GM12878 (cell line): ENCODE results near the gene ANKRD13B. TPM values are rescaled to one million over a fixed set of nuclear protein-coding genes. Genes with fewer than 3 reads are reported as not detected.

Experiments used
- HCFC1 ChIP-seq: fragments of 150-350 bp; IDR thresholded peaks from 2 replicates; pipeline ENCODE4 v1.6.1; 2014; ENCODE audit warnings: low read length
- HDGF ChIP-seq: fragments of 450-650 bp; IDR thresholded peaks from 2 replicates; pipeline ENCODE4 v1.6.1; 2016; ENCODE audit warnings: antibody characterized with exemption
- ZNF24 ChIP-seq: fragments of 450-650 bp; IDR thresholded peaks from 2 replicates; pipeline ENCODE4 v1.6.1; 2017; ENCODE audit warnings: antibody characterized with exemption, mild to moderate bottlenecking
- ZZZ3 ChIP-seq: IDR thresholded peaks from 2 replicates; pipeline ENCODE4 v1.6.1; 2011; ENCODE audit warnings: low read depth; ENCODE audit not compliant: control insufficient read depth, insufficient read length
- polyA plus RNA-seq, 11 experiments: library from polyadenylated mRNA; depleted of rRNA in 4 of 11; unstranded in 6 of 11; stranded (reverse) in 5 of 11; fragments of >200 nt; fragmentation: Nextera tagmentation in 4 of 11; fragmentation: Illumina TruSeq in 1 of 11; extraction: Ambion mirVana in 4 of 11; extraction: Trizol in 1 of 11; gene quantifications; 1 replicate in 1 of 11; 2 replicates in 10 of 11; pipeline versions ENCODE4 v1.2.1 to v1.2.3, GENCODE V29; 2011 to 2016; ENCODE audit warnings: inconsistent platforms in 2 of 11, missing spikeins in 2 of 11, low read depth in 1 of 11
- total RNA-seq, 4 experiments: library from RNA; depleted of rRNA in 3 of 4; stranded (reverse); fragments of >200 nt in 3 of 4; fragmentation: Illumina TruSeq in 1 of 4; extraction: Trizol in 1 of 4; gene quantifications; 2 replicates each; pipeline versions ENCODE4 v1.2.1 to v1.2.3, GENCODE V29; 2013 to 2021
- TF ChIP-seq, protein P1 (sequence below): IDR thresholded peaks from 2 replicates; pipeline ENCODE4 v1.6.1; 2012; ENCODE audit warnings: improper control_type of control experiment, low read depth, low read length; ENCODE audit not compliant: insufficient replicate concordance
- TF ChIP-seq, protein P2 (sequence below): IDR thresholded peaks from 2 replicates; pipeline ENCODE4 v1.6.1; 2011; ENCODE audit warnings: low read depth, low read length, improper control_type of control experiment, borderline replicate concordance
- TF ChIP-seq, protein P3 (sequence below): IDR thresholded peaks from 2 replicates; pipeline ENCODE4 v1.6.1; 2011; ENCODE audit warnings: mild to moderate bottlenecking, low read depth, low read length, moderate library complexity; ENCODE audit not compliant: insufficient replicate concordance

The ANKRD13B gene
- total and polyA plus RNA-seq, 10 of the 15 experiments (the other 5 are each of a cell fraction or from before 2014, with no cell fraction given) = 0.18 to 15.0 (median 2.8) TPM

DNA sequence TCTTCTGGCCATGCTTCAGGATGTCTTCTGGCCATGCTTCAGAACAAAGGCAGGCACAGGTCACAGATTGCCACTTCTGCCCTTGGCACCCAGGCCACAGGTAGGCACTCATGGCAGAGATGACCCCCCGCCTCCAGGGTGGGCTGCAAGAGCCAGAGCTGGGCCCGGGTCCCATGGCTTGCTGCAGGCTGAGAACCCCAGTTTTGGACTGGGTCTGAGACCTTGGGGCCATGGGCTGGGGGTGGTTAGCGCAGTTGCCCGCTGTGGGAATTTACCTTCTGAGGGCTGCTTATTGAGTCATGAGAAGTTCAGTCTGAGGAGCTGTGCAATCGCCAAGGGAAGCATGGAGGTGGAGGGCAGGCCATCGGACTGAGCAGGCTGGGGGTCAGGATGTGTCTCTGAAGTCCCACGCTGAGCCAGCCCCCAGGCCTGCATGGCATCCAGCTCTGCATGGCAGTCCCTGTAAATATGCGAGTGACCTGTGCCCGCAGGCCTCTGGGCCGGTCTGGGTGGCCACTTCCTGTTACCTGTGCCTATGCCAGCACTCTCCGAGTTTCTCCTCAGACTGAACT, 1.7 kb downstream of the ANKRD13B start (continued):
- TF ChIP-seq, protein P1, sequence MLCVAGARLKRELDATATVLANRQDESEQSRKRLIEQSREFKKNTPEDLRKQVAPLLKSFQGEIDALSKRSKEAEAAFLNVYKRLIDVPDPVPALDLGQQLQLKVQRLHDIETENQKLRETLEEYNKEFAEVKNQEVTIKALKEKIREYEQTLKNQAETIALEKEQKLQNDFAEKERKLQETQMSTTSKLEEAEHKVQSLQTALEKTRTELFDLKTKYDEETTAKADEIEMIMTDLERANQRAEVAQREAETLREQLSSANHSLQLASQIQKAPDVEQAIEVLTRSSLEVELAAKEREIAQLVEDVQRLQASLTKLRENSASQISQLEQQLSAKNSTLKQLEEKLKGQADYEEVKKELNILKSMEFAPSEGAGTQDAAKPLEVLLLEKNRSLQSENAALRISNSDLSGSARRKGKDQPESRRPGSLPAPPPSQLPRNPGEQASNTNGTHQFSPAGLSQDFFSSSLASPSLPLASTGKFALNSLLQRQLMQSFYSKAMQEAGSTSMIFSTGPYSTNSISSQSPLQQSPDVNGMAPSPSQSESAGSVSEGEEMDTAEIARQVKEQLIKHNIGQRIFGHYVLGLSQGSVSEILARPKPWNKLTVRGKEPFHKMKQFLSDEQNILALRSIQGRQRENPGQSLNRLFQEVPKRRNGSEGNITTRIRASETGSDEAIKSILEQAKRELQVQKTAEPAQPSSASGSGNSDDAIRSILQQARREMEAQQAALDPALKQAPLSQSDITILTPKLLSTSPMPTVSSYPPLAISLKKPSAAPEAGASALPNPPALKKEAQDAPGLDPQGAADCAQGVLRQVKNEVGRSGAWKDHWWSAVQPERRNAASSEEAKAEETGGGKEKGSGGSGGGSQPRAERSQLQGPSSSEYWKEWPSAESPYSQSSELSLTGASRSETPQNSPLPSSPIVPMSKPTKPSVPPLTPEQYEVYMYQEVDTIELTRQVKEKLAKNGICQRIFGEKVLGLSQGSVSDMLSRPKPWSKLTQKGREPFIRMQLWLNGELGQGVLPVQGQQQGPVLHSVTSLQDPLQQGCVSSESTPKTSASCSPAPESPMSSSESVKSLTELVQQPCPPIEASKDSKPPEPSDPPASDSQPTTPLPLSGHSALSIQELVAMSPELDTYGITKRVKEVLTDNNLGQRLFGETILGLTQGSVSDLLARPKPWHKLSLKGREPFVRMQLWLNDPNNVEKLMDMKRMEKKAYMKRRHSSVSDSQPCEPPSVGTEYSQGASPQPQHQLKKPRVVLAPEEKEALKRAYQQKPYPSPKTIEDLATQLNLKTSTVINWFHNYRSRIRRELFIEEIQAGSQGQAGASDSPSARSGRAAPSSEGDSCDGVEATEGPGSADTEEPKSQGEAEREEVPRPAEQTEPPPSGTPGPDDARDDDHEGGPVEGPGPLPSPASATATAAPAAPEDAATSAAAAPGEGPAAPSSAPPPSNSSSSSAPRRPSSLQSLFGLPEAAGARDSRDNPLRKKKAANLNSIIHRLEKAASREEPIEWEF = no peak
- TF ChIP-seq HDGF = no peak
- no peak for TF ChIP-seq ZZZ3
- TF ChIP-seq, protein P2, sequence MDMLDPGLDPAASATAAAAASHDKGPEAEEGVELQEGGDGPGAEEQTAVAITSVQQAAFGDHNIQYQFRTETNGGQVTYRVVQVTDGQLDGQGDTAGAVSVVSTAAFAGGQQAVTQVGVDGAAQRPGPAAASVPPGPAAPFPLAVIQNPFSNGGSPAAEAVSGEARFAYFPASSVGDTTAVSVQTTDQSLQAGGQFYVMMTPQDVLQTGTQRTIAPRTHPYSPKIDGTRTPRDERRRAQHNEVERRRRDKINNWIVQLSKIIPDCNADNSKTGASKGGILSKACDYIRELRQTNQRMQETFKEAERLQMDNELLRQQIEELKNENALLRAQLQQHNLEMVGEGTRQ = no peak
- TF ChIP-seq ZNF24 = no peak
- TF ChIP-seq, protein P3, sequence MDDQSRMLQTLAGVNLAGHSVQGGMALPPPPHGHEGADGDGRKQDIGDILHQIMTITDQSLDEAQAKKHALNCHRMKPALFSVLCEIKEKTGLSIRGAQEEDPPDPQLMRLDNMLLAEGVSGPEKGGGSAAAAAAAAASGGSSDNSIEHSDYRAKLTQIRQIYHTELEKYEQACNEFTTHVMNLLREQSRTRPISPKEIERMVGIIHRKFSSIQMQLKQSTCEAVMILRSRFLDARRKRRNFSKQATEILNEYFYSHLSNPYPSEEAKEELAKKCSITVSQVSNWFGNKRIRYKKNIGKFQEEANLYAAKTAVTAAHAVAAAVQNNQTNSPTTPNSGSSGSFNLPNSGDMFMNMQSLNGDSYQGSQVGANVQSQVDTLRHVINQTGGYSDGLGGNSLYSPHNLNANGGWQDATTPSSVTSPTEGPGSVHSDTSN = no peak
- no peak for TF ChIP-seq HCFC1
